IgD-negative memory B cell (primary cell): ENCODE data around the gene TEX28. TPM values are rescaled to one million over a fixed set of nuclear protein-coding genes. Genes with fewer than 3 reads are reported as not detected.

Experiments
- H3K27ac Mint-ChIP-seq, 3 donors: one replicate each; pipeline ENCODE4 v1.8.0; 2020 to 2022; ENCODE audit warnings: mild to moderate bottlenecking in 3 of 3, mixed read lengths in 3 of 3, moderate library complexity in 1 of 3
- H3K27me3 Mint-ChIP-seq: one replicate; pipeline ENCODE4 v1.8.0; 2021; ENCODE audit warnings: mixed read lengths
- H3K36me3 Mint-ChIP-seq: one replicate; pipeline ENCODE4 v1.8.0; 2020; ENCODE audit warnings: mild to moderate bottlenecking, mixed read lengths
- H3K4me1 Mint-ChIP-seq, 3 donors: one replicate each; pipeline ENCODE4 v1.8.0; 2020 to 2022; ENCODE audit warnings: mixed read lengths in 3 of 3, mild to moderate bottlenecking in 1 of 3
- H3K4me3 Mint-ChIP-seq, 4 donors: one replicate each; pipeline ENCODE4 v1.8.0; 2020 to 2022; ENCODE audit warnings: mild to moderate bottlenecking in 4 of 4, mixed read lengths in 4 of 4, moderate library complexity in 3 of 4
- H3K9me3 Mint-ChIP-seq, 3 donors: one replicate each; pipeline ENCODE4 v1.8.0; 2020 to 2021; ENCODE audit warnings: mixed read lengths in 3 of 3, mild to moderate bottlenecking in 1 of 3
- polyA plus RNA-seq: library from polyadenylated mRNA; unstranded; fragments of 300-500 nt; fragmentation: Illumina TruSeq; gene quantifications from one replicate; pipeline ENCODE4 v1.2.3, GENCODE V29; 2021

Gene TEX28
- polyA plus RNA-seq, 1 donor from 2014 or later, result not detected

DNA sequence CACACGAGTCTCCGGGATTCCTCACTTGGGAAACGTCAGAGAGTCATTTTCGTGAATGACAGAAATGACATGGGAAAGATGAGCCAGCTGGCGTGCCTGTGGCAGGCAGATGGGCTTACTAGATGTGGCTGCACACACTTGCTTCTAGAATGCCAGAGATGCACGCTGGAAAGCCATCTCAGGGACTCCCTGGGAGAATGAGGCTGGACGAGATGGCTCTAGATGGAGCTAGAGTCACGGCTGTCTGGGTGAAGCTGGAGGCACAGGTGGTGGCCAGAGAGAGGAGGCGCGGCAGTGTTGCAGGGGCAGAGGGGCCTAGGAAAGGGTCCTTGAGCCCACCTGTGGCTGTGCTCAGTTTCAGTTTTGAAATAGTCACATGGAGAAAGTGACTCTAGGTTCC lies 26.7 kb upstream of the TEX28 start:
- Mint-ChIP-seq H3K4me1 (peaks cover 33 to 42% (median 34%) of the 10 kb centered on the region in 3 donors), H3K27me3 (peaks cover 4% of the 10 kb centered on the region), H3K4me3 (peak overlapping the region; percentile 34 to 80 (median 58)), H3K27ac (no peak overlapping the region), H3K36me3 (no peaks in the 10 kb centered on the region), H3K9me3 (no peaks in the 10 kb centered on the region)

DNA sequence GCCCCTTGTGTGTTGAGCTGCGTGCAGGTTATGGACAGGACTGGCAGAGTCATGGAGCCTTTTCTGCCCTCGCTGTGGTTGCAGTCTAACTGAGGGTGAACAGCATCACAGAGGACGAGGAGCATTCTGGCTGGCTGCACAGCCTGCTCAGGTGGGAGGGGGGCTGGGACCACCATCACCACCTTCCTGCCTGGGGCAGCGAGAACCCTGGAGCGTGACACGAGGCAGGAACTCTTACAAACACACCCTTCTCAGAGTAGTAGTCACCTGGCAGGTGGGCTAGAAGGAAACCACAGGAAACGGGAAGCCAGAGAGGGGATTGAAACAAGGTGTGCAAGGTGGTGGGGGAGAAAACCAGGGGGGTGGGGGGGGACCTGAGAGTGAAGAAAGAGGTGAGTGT lies 26.2 kb upstream of the TEX28 start:
- H3K4me1 Mint-ChIP-seq, result peaks cover 30 to 37% (median 31%) of the 10 kb centered on the region in 3 donors
- peaks cover 4% of the 10 kb centered on the region for H3K27me3 Mint-ChIP-seq
- H3K27ac Mint-ChIP-seq, result peak overlapping the region in 1 of 3 donors; percentile 78
- no peaks in the 10 kb centered on the region for H3K9me3 Mint-ChIP-seq
- no peaks in the 10 kb centered on the region for H3K36me3 Mint-ChIP-seq
- H3K4me3 Mint-ChIP-seq, result peak overlapping the region in 3 of 4 donors; percentile 41 to 80 (median 80)

DNA sequence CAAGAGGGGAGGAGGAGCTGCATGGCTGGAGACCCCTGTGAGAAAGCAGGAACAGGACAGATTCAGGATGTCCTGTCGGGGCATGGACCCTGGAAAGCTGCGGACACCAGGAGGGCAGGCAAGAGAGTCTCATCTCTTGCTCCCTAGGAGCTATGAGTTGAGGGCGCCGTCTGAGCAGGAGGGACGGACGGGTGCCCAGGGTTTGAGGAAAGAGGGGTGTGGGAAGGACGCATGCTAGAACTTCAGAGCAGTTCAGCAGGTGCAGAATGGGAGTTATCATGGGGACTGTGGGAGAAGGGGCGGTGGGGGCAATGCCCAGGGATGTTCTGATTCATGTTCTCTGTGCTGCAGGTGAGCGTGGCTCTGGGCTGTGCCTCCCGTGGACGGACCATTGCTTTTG lies 25.5 kb upstream of the TEX28 start:
- Mint-ChIP-seq H3K4me3 (peak overlapping the region in 2 of 4 donors; percentile 39 to 91), H3K27me3 (peaks cover 4% of the 10 kb centered on the region), H3K4me1 (peaks cover 27 to 33% (median 31%) of the 10 kb centered on the region in 3 donors), H3K27ac (peak overlapping the region in 1 of 3 donors; percentile 78), H3K9me3 (no peaks in the 10 kb centered on the region), H3K36me3 (no peaks in the 10 kb centered on the region)

DNA sequence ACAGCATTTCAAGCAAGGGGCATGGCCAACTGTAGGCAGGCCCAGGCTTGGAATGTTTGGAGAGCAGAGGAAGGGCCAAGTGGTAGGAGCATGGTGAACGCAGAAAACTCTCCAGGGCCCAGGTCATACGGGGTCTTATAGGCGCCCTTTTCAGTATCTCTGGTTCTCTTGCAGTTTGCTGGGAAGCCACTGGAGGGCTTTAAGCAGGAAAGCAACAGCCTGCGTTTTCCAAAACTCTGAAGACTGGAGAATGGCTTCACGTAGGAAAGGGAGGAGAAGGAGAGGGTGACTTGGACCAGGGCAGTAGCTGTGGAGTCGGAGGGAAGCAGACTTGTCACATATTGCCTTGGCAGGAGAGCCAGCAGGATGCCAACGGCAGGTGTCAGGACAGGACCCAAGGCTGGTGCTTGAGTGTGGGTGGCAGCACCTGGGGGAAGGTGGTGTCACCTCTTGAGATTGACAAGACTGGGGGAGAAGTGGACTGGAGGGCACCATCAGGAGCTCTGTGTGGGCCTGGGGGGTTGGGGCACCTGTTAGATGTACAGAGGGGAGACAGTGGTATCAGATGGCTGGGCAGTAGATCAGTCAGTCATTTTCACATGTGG lies 22.6 kb upstream of the TEX28 start:
- H3K27ac Mint-ChIP-seq, result peak overlapping the region in 2 of 3 donors; percentile 47 to 51
- H3K4me3 Mint-ChIP-seq, result peak overlapping the region in 2 of 4 donors; percentile 86 to 87
- H3K27me3 Mint-ChIP-seq, result peaks cover 7% of the 10 kb centered on the region
- H3K4me1 Mint-ChIP-seq, result peaks cover 23 to 27% (median 24%) of the 10 kb centered on the region in 3 donors
- H3K36me3 Mint-ChIP-seq, result no peaks in the 10 kb centered on the region
- no peaks in the 10 kb centered on the region for H3K9me3 Mint-ChIP-seq

DNA sequence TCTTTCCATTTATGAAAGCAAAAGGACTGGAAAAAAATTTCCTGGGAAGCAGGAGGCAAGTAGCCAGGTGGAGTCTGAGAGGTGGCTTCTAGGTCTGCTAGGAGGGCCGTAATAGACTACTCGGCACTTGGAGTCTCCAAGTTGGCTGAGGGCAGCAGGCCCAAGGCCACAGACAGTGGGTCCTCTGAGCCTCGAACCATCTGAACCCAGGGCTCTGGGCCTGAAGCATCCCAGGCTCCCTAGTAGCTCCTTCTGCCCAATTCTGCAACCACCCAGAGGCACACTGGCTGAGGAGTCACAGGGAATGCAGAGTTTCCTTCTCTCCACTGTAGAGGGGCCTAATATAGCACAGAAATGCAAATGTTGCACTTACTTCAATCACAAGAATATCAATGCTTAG lies 20.5 kb upstream of the TEX28 start:
- no peak overlapping the region for H3K27ac Mint-ChIP-seq
- H3K36me3 Mint-ChIP-seq, result no peaks in the 10 kb centered on the region
- H3K9me3 Mint-ChIP-seq, result no peaks in the 10 kb centered on the region
- no peak overlapping the region for H3K4me3 Mint-ChIP-seq
- H3K27me3 Mint-ChIP-seq, result peaks cover 7% of the 10 kb centered on the region
- peaks cover 13 to 16% (median 14%) of the 10 kb centered on the region in 3 donors for H3K4me1 Mint-ChIP-seq

DNA sequence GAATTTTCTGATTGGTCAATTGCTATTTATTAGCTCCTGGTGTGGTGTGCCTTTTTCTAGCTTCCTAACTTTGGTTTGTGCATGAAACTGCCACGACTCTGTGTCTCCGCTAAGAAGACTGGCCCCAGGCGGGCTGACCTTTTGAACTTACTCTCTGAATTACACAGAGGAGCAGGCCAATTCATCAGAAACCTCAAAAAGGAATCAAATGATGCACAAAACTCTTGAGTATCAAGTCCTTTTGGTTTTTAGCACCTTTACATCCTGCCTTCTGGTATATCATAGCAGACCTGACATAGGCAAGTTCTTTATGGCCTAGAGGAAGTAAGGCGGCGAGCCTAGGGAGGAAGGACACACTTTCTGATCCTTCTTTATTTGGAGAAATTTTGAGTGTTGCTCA lies 18.2 kb upstream of the TEX28 start:
- Mint-ChIP-seq H3K4me1 (peaks cover 15 to 20% (median 18%) of the 10 kb centered on the region in 3 donors), H3K27me3 (peaks cover 7% of the 10 kb centered on the region), H3K4me3 (no peak overlapping the region), H3K36me3 (no peaks in the 10 kb centered on the region), H3K27ac (peak overlapping the region in 1 of 3 donors; percentile 25), H3K9me3 (no peaks in the 10 kb centered on the region)

DNA sequence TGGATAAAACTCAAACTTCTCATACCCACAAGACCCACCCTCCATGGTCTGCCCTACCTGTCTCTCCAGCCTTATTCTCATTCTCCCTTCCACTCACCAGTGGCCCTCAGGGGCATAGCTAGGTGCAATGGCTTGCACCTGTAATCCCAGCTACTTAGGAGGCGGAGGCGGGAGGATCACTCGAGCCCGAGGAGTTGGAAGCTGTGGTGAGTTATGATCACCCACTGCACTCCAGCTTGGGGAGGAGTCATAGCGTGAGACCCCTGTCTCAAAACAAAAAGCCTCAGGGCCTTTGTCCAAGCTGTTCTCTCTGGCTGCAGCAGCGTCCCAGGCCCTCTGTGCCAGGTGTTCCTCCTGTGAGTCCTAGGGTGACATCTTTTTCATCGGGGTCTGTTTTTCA lies 17.2 kb upstream of the TEX28 start:
- Mint-ChIP-seq H3K27me3 (peaks cover 4% of the 10 kb centered on the region), H3K36me3 (peaks cover 3% of the 10 kb centered on the region), H3K9me3 (no peaks in the 10 kb centered on the region)

DNA sequence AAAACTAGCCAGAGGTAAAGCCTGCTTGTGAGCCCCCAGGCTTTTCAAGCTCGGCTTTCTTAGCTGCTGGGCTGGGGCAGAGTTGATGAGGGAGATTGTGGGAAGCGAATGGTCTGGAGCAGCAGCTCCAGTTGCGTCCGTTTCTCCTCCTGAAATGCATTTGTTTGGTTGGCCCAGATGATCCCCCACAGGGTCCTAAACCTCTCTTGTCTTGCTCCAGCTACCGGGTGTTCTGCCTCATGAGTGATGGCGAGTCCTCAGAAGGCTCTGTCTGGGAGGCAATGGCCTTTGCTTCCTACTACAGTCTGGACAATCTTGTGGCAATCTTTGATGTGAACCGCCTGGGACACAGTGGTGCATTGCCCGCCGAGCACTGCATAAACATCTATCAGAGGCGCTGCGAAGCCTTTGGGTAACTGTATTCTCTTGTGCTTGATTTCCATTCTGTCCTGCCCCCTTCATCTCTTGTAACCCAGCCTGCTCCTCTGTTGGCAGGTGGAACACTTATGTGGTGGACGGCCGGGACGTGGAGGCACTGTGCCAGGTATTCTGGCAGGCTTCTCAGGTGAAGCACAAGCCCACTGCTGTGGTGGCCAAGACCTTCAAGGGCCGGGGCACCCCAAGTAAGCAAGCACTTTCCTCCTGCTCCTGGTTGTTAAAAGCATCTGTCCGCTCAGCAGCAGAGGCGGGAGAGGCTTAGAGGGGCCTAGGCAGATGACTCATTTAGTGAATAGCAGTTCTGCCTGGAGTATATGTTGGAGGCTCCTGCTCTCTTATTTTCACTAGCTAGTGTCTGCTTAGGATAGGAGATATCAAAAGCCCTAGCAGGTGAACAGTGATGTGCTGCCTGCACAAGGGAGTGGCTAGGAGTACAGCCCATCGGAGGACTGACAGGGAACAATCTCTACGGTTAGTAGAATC lies 16.0 kb upstream of the TEX28 start:
- H3K27me3 Mint-ChIP-seq, result peaks cover 5% of the 10 kb centered on the region
- H3K36me3 Mint-ChIP-seq, result peaks cover 3% of the 10 kb centered on the region
- peak overlapping the region in 1 of 4 donors; percentile 49 for H3K4me3 Mint-ChIP-seq
- no peaks in the 10 kb centered on the region for H3K9me3 Mint-ChIP-seq
- peak overlapping the region in 1 of 3 donors; percentile 28 for H3K27ac Mint-ChIP-seq
- H3K4me1 Mint-ChIP-seq, result peaks cover 18 to 19% (median 19%) of the 10 kb centered on the region in 3 donors

More for the DNA sequence above, 17.2 kb upstream of the TEX28 start:
- no peak overlapping the region for H3K4me3 Mint-ChIP-seq
- H3K27ac Mint-ChIP-seq, result no peak overlapping the region
- H3K4me1 Mint-ChIP-seq, result peaks cover 17 to 20% (median 19%) of the 10 kb centered on the region in 3 donors

DNA sequence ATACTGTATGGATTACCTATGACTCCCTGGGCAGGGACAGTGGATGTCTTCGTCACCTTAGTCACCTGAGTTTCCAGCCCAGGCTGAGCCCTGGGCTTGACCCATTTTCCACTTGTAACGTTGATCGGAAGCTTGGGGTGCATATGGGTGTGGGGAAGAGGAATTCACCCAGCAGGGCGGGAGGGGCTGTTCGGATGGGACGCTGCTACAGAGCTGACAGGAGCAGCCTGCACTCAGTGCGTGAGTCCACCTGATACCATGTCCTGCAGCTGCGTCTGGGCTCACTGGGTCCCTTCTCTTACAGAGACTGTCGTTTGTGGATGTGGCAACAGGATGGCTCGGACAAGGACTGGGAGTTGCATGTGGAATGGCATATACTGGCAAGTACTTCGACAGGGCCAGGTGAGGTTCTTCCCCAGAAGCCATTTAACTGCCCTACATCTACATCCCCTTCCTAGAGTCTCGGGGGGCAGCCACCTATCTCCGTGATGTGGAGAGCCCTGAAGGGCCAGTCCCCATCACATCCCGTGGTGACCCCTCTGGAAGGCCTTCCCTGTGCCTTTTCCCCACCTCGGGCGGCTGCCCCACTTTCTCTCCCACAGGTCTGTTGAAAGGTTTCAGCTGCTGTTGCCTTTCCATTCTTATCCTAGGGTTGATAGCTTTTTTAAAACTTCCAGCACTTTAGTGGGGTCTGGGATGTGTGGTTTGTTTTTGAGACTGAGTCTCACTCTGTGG lies 14.3 kb upstream of the TEX28 start:
- Mint-ChIP-seq H3K4me3 (no peak overlapping the region), H3K27me3 (peaks cover 2% of the 10 kb centered on the region), H3K9me3 (no peaks in the 10 kb centered on the region), H3K36me3 (peaks cover 5% of the 10 kb centered on the region), H3K4me1 (peaks cover 24 to 27% (median 24%) of the 10 kb centered on the region in 3 donors), H3K27ac (peak overlapping the region in 1 of 3 donors; percentile 83)

DNA sequence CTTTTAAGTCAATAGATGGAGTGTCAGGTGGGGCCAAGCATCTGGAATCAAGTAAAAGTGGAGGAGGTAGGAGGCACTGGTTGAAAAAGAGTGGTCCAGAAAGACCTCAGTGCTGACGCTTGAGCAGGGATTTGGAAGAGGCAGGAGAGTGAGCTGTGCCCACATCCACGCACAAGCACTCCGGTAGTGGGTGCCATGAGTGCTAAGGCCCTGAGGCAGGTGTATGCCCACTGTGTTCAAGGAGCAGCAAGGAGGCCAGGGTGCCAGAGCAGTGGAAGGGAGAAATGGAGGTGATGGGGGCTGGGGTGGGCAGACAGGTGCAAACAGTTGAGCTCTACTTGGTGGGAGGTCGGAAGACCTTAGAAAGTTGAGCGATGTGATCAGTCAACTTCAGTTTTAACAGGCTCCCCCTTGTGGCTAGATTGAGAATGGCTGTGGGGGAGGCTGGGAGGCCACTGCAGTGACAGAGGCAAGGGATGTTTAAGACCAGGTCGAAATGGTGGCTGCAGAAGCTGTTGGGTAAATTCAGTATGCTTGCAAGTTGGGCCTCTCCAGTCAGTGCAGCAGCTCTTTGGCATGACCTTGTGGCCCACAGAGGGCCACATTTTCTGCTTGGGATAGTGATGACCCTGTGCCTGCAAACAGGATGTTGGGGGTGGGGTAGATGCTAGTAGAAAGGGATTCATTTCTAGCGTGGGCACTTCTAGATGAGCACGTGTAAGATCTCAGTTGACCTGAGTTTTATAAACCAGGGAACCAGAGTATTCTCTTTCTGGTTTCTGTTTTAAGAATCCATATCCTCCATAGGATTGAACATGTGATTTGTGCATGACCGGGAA lies 13.4 kb upstream of the TEX28 start:
- H3K4me1 Mint-ChIP-seq, result peaks cover 21 to 27% (median 22%) of the 10 kb centered on the region in 3 donors

DNA sequence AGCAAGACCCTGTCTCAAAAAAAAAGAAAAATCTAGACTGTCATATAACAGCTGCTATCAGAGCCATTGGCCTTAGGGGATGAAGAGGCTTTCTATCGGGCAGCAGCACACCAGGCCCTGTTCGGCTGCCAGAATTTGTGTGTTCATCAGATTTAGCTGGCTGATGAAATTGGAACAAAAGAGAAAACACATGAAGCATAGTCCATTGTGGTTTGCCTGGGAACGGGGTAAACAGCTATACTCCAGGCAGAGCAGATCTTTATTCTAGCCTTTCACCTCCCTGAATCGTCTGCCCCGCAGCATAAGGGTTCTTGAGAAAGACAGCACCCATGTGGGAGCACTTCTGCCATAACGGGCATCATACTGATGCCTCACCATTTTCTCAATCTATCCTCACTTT lies 12.3 kb upstream of the TEX28 start:
- peaks cover 5% of the 10 kb centered on the region for H3K36me3 Mint-ChIP-seq

More for the DNA sequence above, 13.4 kb upstream of the TEX28 start:
- Mint-ChIP-seq H3K27me3 (peaks cover 2% of the 10 kb centered on the region), H3K27ac (peak overlapping the region in 2 of 3 donors; percentile 18 to 83), H3K36me3 (peaks cover 5% of the 10 kb centered on the region), H3K9me3 (peaks cover 0 to 2% (median 0%) of the 10 kb centered on the region in 3 donors), H3K4me3 (peak overlapping the region in 2 of 4 donors; percentile 56 to 88)

DNA sequence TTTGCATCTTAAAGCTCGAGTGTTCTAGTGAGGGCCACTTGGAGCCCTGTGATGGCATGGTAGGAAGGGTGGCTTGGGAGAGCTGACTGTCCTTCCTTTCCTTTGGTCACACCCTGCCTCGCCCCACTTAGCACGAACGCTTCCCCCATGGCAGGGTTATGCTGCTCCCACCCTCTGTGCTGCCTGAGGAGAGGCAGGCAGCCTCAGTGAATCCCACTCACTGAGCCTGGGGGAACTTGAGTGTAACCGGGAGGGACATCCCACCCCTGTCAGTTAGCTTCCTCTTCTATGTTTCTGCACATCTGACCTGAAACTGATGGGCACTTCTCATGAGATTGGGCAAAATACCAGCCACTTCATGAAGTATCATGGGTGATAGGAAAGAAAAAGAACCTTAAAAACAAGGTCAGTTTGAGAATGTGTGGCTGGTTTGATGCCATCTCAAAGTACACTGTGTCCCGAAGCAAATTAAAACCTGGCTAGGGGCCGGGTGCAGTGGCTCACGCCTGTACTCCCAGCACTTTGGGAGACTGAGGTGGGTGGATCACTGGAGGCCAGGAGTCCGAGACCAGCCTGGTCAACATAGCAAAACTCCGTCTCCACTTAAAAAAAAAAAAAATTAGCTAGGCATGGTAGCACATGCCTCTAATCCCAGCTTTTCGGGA lies 10.7 kb upstream of the TEX28 start:
- Mint-ChIP-seq H3K4me3 (peak overlapping the region in 2 of 4 donors; percentile 9 to 55), H3K4me1 (peaks cover 17 to 23% (median 20%) of the 10 kb centered on the region in 3 donors), H3K27me3 (peaks cover 2% of the 10 kb centered on the region), H3K9me3 (peaks cover 0 to 2% (median 0%) of the 10 kb centered on the region in 3 donors), H3K36me3 (peaks cover 5% of the 10 kb centered on the region), H3K27ac (peak overlapping the region in 1 of 3 donors; percentile 10)

More for the DNA sequence above, 12.3 kb upstream of the TEX28 start:
- H3K4me3 Mint-ChIP-seq, result peak overlapping the region in 1 of 4 donors; percentile 2
- peaks cover 17 to 27% (median 20%) of the 10 kb centered on the region in 3 donors for H3K4me1 Mint-ChIP-seq
- peak overlapping the region in 1 of 3 donors; percentile 73 for H3K27ac Mint-ChIP-seq
- peaks cover 0 to 2% (median 0%) of the 10 kb centered on the region in 3 donors for H3K9me3 Mint-ChIP-seq
- H3K27me3 Mint-ChIP-seq, result peaks cover 2% of the 10 kb centered on the region

DNA sequence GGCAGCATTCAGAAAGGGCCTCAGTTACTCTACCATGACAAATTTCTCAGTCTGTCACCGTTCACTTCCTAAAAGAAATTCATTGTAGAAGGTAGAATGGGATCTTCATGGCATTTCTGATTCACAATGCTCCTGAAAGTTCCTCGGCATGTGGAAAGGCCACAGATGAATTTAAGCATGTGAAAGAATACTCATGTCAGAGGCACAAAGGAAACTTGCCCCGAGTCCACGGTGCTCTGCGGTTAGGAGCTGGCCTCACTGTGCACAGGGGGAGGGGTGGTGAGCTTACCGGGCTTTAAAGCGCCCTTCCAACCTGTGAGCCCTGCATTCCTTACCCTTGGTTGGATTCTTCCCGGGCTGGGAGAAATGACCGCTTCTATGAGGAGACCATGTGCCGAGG lies 9.9 kb upstream of the TEX28 start:
- Mint-ChIP-seq H3K4me1 (peaks cover 17 to 23% (median 20%) of the 10 kb centered on the region in 3 donors), H3K4me3 (no peak overlapping the region), H3K9me3 (peaks cover 0 to 2% (median 0%) of the 10 kb centered on the region in 3 donors), H3K27me3 (peaks cover 2% of the 10 kb centered on the region), H3K27ac (no peak overlapping the region), H3K36me3 (peaks cover 5% of the 10 kb centered on the region)
